ENCODE results near the gene SORCS2.

DNA sequence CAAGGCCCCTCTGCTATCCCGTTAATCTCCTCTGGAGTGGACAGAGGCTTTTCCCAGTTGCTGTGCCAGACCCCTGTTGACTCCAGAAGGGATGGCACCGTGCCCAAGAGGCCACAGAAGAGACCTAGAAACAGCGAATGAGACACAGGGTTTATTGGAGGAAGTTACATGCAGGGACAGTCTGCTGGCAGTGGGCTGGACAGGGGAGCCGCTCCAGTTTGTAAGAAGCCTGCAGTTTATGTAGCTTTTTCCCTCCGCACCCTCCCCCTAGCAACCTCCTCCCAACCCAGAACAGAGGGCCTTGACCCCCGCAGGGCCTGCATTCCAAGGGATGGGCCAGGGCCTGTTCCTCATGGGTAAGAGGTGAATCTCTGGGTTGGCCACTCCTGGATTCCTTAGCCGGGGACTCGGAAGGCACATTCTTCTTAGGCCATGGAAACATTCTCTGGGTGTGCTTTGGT, 459.2 kb downstream of the SORCS2 start:
- TF ChIP-seq EZH2 (IDR thresholded peaks at IDR 0.05; ENCODE audit: insufficient read depth, poor library complexity, severe bottlenecking) (no peak), EZH2phosphoT487 (IDR thresholded peaks at IDR 0.05; ENCODE audit: insufficient read depth, low read depth) (no peak)

Measured in GM23248 (cell line).